ENCODE data around the gene FAM210B. TPM values are rescaled to one million over a fixed set of nuclear protein-coding genes. Genes with fewer than 3 reads are reported as not detected.

The FAM210B gene
- total and polyA plus RNA-seq, 2 experiments from 2014 or later: 15.4 to 16.2 TPM

DNA sequence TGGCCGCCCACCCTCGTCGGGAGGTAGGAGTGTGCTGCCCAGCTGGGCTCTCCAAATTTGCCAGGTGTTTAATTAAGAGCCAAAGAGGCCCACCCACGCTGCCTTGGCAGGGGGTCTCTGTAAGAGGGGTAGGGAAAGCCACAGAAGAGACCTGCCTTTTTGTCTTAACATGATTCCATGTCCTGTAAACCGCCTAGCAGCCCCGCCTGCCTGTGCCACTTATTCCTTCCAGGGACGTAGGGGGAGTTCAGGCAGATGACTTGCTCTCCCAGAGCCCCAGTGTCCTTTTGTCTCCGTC lies 2.1 kb downstream of the FAM210B start:
- Histone ChIP-seq H3K4me1 (ENCODE audit: insufficient read depth) (peaks cover 14% of the 10 kb centered on the region), H2AFZ (no peak overlapping the region), H3F3A (replicated peaks; ENCODE audit: low read depth) (no peaks in the 10 kb centered on the region), H3K27me3 (ENCODE audit: insufficient read depth) (no peaks in the 10 kb centered on the region), H3K4me3 (no peak overlapping the region), H3K36me3 (ENCODE audit: insufficient read depth) (no peaks in the 10 kb centered on the region), H3K27ac (ENCODE audit: low read depth) (no peak overlapping the region), H3K79me2 (replicated peaks; ENCODE audit: insufficient read depth) (no peaks in the 10 kb centered on the region), H3K4me2 (no peak overlapping the region), H3K9me2 (ENCODE audit: insufficient read depth) (no peaks in the 10 kb centered on the region), H4K20me1 (replicated peaks; ENCODE audit: insufficient read depth) (no peaks in the 10 kb centered on the region)
- Mint-ChIP-seq H3K4me3 (no peak overlapping the region), H3K9me3 (no peaks in the 10 kb centered on the region; the same call in 2 of the 3 replicates), H3K27ac (no peak overlapping the region), H3K36me3 (ENCODE audit: low read depth) (peaks cover under 1% of the 10 kb centered on the region; the same call in 2 of the 3 replicates), H3K27me3 (ENCODE audit: insufficient read depth, low read depth, poor library complexity) (peaks cover 14% of the 10 kb centered on the region), H3K4me1 (peaks cover 11% of the 10 kb centered on the region)
- TF ChIP-seq ZNF331 (CRISPR knock-in tag; IDR thresholded peaks at IDR 0.05; ENCODE audit: low read depth) (no peak), EZH2 (IDR thresholded peaks at IDR 0.05; ENCODE audit: low read depth, unreplicated experiment) (no peak), CREB1 (CRISPR knock-in tag; IDR thresholded peaks at IDR 0.05; ENCODE audit: low read depth) (no peak), STAT1 (IDR thresholded peaks at IDR 0.05; ENCODE audit: unreplicated experiment) (no peak), POLR2AphosphoS5 (IDR thresholded peaks at IDR 0.05; ENCODE audit: low read depth) (no peak), ZNF114 (CRISPR knock-in tag; IDR thresholded peaks at IDR 0.05) (no peak), JUNB (IDR thresholded peaks at IDR 0.05; ENCODE audit: unreplicated experiment) (no peak), NANOG (IDR thresholded peaks at IDR 0.05; ENCODE audit: borderline replicate concordance) (no peak), EZH2phosphoT487 (IDR thresholded peaks at IDR 0.05; ENCODE audit: unreplicated experiment) (no peak)
- TF ChIP-seq, protein P1, sequence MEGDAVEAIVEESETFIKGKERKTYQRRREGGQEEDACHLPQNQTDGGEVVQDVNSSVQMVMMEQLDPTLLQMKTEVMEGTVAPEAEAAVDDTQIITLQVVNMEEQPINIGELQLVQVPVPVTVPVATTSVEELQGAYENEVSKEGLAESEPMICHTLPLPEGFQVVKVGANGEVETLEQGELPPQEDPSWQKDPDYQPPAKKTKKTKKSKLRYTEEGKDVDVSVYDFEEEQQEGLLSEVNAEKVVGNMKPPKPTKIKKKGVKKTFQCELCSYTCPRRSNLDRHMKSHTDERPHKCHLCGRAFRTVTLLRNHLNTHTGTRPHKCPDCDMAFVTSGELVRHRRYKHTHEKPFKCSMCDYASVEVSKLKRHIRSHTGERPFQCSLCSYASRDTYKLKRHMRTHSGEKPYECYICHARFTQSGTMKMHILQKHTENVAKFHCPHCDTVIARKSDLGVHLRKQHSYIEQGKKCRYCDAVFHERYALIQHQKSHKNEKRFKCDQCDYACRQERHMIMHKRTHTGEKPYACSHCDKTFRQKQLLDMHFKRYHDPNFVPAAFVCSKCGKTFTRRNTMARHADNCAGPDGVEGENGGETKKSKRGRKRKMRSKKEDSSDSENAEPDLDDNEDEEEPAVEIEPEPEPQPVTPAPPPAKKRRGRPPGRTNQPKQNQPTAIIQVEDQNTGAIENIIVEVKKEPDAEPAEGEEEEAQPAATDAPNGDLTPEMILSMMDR (conservative IDR thresholded peaks at IDR 0.05; ENCODE audit: low read depth in 2 of 2): no peak
- TF ChIP-seq, protein P2, sequence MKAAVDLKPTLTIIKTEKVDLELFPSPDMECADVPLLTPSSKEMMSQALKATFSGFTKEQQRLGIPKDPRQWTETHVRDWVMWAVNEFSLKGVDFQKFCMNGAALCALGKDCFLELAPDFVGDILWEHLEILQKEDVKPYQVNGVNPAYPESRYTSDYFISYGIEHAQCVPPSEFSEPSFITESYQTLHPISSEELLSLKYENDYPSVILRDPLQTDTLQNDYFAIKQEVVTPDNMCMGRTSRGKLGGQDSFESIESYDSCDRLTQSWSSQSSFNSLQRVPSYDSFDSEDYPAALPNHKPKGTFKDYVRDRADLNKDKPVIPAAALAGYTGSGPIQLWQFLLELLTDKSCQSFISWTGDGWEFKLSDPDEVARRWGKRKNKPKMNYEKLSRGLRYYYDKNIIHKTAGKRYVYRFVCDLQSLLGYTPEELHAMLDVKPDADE (IDR thresholded peaks at IDR 0.05): no peak
- TF ChIP-seq, protein P3, sequence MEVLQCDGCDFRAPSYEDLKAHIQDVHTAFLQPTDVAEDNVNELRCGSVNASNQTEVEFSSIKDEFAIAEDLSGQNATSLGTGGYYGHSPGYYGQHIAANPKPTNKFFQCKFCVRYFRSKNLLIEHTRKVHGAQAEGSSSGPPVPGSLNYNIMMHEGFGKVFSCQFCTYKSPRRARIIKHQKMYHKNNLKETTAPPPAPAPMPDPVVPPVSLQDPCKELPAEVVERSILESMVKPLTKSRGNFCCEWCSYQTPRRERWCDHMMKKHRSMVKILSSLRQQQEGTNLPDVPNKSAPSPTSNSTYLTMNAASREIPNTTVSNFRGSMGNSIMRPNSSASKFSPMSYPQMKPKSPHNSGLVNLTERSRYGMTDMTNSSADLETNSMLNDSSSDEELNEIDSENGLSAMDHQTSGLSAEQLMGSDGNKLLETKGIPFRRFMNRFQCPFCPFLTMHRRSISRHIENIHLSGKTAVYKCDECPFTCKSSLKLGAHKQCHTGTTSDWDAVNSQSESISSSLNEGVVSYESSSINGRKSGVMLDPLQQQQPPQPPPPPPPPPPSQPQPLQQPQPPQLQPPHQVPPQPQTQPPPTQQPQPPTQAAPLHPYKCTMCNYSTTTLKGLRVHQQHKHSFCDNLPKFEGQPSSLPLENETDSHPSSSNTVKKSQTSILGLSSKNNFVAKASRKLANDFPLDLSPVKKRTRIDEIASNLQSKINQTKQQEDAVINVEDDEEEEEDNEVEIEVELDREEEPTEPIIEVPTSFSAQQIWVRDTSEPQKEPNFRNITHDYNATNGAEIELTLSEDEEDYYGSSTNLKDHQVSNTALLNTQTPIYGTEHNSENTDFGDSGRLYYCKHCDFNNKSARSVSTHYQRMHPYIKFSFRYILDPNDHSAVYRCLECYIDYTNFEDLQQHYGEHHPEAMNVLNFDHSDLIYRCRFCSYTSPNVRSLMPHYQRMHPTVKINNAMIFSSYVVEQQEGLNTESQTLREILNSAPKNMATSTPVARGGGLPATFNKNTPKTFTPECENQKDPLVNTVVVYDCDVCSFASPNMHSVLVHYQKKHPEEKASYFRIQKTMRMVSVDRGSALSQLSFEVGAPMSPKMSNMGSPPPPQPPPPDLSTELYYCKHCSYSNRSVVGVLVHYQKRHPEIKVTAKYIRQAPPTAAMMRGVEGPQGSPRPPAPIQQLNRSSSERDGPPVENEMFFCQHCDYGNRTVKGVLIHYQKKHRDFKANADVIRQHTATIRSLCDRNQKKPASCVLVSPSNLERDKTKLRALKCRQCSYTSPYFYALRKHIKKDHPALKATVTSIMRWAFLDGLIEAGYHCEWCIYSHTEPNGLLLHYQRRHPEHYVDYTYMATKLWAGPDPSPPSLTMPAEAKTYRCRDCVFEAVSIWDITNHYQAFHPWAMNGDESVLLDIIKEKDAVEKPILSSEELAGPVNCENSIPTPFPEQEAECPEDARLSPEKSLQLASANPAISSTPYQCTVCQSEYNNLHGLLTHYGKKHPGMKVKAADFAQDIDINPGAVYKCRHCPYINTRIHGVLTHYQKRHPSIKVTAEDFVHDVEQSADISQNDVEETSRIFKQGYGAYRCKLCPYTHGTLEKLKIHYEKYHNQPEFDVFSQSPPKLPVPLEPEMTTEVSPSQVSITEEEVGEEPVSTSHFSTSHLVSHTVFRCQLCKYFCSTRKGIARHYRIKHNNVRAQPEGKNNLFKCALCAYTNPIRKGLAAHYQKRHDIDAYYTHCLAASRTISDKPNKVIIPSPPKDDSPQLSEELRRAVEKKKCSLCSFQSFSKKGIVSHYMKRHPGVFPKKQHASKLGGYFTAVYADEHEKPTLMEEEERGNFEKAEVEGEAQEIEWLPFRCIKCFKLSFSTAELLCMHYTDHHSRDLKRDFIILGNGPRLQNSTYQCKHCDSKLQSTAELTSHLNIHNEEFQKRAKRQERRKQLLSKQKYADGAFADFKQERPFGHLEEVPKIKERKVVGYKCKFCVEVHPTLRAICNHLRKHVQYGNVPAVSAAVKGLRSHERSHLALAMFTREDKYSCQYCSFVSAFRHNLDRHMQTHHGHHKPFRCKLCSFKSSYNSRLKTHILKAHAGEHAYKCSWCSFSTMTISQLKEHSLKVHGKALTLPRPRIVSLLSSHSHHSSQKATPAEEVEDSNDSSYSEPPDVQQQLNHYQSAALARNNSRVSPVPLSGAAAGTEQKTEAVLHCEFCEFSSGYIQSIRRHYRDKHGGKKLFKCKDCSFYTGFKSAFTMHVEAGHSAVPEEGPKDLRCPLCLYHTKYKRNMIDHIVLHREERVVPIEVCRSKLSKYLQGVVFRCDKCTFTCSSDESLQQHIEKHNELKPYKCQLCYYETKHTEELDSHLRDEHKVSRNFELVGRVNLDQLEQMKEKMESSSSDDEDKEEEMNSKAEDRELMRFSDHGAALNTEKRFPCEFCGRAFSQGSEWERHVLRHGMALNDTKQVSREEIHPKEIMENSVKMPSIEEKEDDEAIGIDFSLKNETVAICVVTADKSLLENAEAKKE (CRISPR knock-in tag; IDR thresholded peaks at IDR 0.05): no peak
- TF ChIP-seq, protein P4, sequence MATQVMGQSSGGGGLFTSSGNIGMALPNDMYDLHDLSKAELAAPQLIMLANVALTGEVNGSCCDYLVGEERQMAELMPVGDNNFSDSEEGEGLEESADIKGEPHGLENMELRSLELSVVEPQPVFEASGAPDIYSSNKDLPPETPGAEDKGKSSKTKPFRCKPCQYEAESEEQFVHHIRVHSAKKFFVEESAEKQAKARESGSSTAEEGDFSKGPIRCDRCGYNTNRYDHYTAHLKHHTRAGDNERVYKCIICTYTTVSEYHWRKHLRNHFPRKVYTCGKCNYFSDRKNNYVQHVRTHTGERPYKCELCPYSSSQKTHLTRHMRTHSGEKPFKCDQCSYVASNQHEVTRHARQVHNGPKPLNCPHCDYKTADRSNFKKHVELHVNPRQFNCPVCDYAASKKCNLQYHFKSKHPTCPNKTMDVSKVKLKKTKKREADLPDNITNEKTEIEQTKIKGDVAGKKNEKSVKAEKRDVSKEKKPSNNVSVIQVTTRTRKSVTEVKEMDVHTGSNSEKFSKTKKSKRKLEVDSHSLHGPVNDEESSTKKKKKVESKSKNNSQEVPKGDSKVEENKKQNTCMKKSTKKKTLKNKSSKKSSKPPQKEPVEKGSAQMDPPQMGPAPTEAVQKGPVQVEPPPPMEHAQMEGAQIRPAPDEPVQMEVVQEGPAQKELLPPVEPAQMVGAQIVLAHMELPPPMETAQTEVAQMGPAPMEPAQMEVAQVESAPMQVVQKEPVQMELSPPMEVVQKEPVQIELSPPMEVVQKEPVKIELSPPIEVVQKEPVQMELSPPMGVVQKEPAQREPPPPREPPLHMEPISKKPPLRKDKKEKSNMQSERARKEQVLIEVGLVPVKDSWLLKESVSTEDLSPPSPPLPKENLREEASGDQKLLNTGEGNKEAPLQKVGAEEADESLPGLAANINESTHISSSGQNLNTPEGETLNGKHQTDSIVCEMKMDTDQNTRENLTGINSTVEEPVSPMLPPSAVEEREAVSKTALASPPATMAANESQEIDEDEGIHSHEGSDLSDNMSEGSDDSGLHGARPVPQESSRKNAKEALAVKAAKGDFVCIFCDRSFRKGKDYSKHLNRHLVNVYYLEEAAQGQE (IDR thresholded peaks at IDR 0.05; ENCODE audit: unreplicated experiment): no peak
- ATAC-seq: no peak
- no peak for DNase-seq (ENCODE audit: low spot score)
